Tongue (tissue), 2 donors: ENCODE results near the gene OSR1. TPM values are rescaled to one million over a fixed set of nuclear protein-coding genes. Genes with fewer than 3 reads are reported as not detected.

Source experiments
- DNase-seq: peaks from one replicate; pipeline ENCODE4 v3.0.0-alpha.2; 2015
- total RNA-seq: library from RNA; depleted of rRNA; stranded (reverse); fragments of >200 nt; gene quantifications from one replicate; pipeline ENCODE4 v1.2.3, GENCODE V29; 2014

The OSR1 gene
- total RNA-seq, 1 donor from 2014 or later, result 20.1 TPM

DNA sequence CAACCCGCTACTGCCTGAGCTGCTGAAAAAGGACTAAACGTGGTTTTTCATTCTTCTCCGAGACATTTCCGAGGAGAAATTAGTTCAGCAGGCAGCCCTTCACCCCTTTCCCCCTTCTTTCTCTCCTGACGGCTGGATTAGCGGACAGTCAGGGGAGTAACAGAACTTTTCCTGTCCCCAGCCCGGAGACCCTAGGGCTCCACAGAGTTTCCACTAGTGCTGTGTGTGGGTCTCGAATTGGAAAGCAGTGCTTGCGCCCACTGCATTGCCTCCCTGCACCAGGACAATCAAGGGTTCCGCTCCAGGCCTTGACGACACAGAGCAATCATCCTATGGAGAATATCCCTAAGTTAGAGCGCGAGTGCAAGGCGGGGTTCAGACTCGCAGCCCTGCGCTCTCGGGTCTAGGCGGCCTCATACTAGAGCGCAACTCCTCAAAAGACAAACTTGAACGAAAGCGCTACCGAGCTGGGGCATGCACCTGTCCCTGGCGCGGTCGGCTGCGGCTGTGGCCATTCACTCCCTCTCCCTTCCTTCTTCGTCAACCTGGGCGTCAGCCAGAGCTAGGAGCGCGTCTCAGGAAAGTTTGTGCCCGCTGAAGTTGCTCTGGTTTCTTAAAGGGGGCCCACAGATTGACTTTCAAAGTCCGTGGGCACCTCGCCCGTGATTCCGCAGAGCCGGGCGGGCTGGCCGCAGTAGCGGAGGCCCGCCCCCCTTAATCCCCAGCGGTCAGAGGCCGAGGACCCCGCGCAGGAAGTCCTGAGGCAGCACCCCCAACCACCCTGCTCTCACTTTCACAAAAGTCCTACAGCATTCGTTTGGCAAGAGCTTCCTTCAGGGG lies 801 bp downstream of the OSR1 start:
- DNase-seq, result peak; percentile 56

DNA sequence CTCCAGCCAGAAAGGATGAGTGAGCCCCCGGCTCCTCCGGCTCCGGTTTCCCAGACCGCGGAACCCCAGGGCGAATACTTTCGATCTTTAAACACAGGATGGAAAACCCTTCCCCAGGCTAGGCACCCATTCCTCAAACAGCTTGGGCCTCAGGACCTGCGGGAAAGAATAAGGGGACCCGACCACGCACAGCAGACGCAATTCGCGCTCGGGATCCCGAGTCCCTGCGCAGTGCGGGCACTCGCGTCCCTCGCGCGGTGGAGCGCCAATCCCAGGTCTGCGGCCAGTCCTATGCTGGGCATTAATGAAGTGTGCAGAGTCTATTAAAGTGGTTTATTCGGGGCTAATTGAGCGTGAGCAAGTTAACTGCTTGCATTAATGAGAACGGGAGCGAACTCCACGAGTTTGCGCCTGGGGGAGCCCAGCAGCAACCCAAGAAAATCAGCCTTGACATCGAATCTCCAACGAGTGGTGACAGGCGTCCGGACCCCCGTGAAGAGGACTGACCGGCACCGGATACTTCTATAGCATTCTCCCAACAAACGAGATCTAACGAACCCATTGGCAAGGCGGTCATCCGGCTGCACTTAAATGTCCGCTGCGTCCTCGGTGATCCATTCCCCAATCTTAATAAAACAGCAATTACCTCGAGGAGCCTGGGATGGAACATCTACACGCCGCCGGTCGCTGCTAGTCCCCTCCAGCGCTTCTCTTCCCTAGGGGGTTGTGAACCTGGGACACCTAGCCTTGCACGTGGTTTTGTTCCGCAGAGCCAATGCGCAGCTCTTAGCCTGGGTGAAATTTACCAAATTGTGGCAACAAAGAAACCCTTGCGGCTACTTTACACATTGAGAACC lies 1.6 kb downstream of the OSR1 start:
- DNase-seq, result peak; percentile 25

DNA sequence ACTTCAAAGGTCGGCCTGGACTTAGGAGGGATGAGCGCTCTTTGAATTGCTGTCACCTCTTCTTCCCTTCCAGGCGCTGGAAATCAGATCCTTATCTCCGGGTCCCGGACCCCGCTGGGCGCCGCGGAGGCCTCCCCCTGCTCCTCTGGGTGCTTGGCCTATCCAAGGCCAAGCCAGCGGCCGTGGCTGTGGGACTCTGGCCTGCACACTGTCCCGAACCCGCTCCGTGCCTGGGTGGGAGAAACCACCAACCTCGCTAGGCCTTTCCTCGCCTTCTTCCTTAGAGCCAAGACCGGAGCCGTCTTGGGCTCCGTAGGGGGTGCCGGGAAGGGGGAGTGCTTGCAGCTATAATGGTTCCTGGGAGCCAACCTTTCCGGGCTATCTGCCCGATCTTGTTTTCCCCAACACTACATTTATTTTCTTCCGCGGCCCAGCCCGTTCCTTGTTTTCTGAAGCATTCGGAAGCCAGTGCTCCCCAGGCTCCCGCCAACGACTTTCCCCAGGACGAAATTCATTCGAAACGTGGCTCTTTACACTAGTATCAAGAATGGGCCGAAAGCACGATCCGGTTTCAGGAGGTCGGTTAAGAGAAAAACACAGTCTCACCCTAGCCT lies 2.4 kb downstream of the OSR1 start:
- peak; percentile 25 for DNase-seq

DNA sequence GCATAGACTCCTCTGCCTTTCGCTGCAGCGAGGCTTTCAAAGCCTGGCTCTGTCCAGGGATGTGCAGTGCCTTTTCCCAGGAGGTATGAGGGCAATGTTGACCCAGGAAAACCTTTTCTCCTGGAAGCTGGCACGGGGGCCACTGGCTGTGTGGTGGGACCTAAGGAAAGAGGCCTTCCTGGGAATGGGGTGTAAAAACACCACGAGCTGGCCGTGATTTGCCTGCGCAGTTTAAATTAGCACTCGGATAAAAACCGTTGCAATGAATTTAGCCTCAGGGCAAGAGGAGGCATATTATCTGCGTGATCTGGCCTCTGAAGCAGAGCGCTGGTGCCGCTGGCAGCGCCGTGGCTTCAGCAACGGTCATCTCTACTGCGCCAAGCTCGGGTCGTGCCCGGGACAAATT lies 3.0 kb downstream of the OSR1 start:
- no peak for DNase-seq

DNA sequence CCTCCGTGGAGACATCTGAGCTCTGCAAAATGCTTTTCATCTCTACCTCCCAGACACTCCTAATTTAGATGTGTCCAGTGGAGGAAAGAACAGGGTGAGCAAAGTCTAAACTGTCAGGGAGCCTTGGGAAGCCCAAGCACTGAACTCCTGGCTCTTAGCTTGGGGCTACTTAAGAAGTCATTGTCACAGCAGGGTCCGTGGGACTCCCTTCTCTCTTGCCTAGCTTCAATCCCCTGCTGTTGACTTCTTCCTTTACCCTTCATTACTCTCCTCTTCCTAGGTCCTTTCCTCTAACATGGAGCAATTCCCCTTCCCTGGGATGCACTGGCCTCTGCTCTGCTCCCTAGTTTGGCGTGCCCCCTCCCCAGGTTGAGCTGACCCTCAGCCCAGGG lies 3.4 kb downstream of the OSR1 start:
- no peak for DNase-seq

DNA sequence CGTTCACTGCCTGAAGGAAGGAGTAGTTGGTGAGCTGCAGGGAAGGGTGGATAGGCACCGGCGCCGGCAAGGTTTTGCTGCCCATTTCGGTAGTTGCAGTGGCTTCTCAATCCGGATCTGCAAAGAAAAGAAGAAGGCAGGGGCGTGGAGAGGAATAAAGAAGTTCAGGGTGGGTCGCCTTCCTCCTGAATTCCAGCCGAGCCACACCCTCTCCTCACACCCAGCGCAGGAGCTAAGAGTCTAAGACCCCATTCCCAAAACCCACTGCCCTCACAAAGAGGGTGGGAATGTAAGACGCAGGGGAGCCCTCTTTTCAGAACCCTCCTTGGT lies 4.7 kb downstream of the OSR1 start:
- DNase-seq, result peak; percentile 19

DNA sequence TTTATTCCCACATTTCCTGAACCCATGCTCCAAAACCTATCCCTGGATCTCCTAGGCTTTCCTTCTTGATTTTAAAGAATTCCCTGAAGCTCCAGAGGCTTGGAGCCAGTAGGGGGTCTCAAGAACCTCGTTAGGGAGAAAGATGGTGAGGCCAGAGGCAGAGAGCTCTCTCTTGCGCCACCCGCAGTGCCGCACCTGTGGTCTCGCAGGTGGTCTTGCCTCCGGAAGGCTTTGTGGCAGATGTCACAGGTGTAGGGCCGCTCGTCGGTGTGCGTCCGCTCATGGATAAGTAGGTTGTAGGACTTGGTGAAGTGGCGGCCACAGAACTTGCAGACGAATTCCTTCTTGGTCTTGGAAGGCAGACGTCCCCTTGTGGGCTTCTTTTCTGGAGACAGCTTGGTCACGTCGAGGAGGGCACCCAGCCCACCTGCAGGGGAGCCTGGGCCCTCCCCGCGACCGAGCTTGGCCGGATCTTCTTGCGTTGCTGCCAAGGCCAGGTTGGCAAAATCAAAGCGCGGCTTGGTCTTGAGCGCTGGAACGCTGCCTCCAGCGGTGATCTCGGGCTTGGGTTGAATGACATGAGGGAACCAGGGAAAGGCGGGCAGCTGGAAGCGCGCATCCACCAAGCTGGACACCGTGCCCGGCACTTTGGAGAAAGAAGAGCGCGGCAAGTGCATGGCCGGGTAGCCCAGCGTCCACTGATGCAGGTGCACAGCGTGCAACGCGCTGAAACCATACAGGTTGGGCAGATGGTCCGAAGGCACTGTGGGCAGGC lies 5.3 kb downstream of the OSR1 start:
- DNase-seq, result peak; percentile 14

DNA sequence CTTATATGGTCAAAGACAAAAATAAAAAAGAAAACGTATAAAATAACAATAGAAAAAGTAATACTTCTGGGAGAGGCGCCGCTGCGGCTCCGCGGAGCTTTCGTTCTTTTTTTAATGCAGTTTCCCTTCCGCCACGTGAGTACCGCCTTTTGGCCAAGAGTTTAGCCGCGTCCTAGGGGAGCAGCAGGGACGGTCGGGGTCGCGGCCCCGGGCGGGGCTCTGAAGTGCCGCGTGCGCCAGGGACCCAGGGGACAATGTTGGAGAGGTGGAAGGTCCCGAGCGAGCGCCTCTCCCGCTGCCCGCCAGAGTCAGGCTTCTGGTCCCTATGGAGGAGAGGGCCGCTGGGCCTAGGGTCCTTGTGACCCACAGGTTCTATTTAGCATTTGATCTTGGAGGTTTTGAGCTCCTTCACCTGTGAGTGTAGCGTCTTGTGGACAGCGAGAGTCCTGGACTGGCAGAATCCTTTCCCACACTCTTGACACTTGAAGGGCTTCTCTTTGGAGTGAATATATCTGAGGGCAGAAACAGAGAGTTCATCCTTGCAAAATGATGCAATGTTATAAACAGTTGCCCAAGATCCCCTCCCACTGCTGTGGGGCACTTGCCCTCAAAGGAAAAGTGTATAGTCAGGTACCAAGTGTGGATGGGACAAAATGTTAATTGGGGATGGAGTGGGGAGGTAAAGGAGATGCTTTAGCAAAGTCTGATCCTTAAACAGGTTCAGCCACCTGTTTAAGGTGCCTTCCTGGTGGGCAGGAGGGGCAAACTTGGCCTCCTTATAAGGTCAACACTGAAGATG lies 6.3 kb downstream of the OSR1 start:
- DNase-seq, result peak; percentile 25

DNA sequence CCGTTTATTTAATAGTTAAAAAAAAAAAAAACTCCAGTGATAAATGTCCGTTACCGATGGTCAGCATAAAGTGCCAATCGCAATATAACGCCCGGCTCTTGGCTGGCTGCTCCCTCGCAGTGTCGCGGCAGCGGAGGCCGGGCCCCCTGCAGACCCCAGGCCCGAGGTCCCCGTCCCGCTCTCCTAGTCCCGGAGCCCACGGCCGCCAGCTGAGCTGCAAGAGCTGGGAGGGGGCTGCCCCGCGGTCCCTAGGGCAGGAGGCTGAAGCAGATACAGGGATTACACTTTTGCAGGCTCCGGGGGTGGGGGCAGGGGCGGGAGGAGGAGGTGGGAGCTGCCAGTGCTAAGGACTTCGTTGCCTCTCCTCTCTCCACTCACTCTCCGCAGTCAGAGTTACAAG lies 6.9 kb downstream of the OSR1 start:
- DNase-seq, result no peak

DNA sequence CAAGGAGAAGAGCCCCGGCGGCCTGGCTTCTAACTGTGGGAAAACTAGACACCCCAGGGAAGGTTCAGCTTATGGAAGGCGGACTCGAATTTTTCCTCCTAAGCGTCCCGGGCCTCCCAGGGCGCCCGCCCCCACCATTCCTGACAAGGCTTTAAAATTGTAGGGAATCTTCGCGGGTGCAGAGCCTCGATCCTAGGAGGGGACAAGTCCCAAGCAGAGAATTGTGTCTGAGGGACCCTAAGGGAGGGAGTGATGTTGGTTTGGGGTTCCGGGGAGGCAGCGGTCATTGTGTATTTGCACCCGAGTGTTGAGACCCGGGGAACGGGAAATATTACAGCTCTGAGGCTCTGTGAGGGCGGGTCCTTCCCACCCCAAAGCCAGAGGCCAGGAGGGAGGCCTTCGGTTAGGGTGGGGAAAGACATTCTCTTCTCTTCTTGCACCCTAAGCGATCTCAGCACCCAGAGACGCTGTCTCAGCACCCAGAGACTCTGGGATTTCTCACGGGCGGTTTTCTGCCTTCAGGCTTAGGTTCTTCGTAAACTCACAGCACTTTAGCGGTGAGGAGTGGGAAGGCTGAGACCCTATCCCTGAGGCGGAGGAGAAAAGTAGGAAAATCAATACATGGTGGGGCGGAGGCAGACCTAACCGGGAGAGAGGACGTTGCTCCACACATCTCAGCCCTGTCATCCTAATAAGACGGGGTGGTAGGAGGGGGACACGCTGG lies 7.6 kb downstream of the OSR1 start:
- DNase-seq, result peak; percentile 24

DNA sequence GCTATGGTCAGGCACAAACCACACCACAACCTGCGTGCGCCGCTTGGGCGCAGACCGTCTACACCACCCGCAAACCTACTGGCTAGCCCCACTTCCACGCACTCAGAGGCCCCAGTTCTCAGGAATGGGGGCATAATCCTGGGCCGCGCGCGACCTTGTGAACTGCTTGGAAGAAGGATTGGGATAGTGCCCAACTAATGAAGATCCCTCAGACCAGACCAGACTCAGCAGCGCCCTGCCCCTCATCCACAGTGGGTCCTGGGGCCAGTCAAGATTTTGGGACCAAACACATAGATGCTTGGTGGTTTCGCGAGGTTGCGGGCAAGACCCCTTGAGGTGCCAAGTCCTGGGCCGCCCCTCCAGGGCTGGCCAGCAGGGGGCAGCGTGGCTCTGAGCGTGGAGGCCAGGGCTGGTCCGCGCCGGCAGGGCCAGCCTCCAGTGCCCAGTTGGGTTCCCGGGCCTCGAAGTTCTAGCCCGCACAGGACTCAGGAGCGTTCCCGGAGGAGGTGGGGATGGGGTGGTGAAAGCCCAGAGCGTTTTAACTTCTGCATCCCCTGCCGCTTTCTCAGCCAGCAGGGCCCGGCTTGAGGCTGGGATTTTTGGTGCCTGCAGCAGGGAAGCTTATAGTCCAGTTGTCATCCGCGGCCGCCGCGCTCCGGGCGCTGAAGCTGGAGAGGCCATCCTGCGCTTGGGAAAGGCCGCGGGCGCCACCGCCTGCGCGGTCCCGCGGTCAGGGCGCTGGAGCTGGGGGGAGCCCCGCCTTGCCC lies 8.3 kb downstream of the OSR1 start:
- peak; percentile 75 for DNase-seq

DNA sequence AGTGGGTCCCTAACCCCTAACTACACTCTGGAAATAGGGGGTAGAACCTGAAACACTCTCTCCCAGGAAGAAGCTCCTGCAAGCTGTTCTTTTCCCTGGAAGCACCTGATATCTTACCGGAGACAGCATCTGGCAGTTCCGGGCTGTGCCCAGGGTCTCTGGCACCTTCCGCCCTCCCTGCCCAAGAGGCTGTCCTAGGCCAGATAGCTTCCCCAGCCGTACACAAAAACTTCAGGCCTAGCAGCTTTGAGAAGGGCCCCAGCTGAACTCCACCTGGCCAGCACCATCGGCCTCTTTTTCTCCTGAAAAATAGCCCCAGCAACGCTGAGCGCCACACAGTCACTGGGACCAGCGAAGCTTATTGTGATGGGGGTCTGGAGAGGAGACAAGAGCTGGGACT lies 9.7 kb downstream of the OSR1 start:
- no peak for DNase-seq

DNA sequence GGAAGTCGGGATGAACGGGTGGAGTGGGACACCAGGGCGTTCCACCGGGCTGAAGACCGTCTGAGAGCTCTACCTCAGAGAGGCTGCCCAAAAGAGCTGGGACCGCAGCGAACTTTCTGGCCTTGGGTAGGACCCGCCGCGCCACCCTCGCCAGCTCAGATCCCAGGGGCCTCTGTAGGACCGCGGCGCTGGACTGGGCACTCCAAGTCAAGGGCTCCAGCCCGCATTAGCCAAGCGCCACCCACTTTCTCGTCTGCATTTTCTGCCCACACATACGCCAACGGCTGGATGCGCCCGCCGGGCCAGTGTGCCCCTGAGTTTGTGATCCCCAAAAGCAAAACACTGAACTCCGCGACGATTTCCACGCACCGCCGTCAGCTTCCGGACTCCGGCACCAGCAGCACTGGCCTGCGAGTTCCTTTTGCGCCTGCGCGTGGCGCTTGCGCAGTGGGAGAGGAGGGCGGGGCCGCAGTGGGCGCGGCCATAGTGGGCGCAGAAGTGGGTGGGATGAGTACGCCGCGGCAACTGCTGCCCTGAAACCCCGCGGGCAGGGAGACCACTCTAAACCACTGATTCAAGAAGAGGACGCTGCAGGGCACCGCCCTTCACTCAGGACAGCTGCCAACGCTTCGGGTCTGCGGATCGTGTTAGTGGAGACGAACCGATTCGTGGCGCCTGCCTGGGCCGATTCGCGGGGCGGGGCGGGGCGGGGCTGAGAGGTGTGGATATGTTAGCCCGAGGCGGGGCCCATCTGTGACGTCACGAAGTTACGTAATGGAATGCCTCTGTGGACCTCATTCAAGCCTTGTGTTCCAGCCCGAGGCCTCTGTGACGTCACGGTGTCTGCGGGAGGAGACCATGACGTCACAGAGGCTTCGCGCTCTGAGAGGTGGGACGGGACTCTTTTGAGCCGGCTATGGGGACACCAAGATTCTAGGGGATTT lies 10.5 kb downstream of the OSR1 start:
- peak; percentile 99 for DNase-seq

DNA sequence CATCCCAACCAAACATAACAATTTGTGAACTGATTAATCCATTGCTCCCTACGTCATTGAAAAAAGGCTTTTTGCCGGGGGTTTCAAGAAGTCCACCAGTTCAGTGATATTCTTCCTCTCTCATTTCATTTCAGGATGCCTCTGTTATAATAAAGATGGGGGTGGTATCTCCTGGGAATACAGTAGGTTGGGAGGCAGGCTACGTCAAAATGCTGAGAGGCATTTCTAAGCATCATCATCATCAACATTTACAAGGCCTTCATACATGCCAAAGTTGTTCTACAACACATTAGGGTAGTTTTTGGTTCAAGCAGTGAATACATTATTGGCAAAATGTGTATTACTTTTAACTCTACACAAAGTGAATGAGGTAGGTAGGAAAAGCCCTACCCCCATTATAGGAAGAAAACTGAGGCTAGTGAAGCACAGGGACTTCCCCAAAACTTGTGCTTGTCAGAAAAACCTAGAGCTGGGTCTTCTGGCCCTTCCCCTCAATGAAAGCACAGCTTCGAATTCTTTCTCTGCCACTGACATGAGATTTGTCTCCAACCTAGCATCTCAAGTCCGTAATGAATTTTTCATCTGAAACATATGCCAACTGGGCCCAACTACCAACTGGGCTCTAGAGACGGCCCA lies 11.3 kb downstream of the OSR1 start:
- DNase-seq, result no peak

DNA sequence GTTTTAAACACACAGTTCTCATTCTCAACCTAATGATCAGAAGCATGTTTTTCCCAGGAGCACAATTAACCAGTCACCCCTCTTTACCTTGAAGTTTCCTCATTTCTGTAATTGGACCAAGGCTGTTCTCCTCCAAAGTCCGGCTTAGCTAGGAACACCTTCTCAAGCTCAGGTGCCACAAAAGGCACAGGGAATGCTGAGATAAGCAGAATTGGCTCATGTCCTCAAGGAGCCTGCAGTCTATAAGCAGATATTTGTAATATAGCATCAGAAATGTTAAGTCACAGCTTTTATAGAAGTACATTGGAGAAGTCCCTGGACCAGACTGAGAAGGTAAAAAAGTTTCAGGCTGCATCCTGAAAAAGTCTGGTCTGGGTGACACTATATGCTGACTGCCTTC lies 20.7 kb downstream of the OSR1 start:
- no peak for DNase-seq

DNA sequence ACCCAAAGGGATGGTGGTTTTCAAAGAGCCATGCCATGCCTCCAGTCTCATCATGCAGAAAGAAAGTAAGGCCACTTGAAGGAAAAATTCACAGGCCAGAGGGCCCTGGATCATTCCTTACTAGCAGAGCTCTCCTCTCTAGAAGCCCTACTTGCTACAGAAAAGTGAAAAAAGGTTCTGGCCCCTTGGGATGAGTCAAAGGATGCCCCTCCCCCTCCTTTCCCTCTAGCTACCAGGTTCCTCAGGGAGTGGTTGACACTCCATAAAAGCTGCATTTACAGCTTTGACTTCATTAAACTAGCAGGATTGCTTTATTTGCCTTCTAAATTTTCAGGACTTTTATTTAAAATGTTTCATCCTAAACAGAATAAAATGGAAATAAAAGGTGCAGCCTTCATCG lies 21.2 kb downstream of the OSR1 start:
- DNase-seq, result no peak

DNA sequence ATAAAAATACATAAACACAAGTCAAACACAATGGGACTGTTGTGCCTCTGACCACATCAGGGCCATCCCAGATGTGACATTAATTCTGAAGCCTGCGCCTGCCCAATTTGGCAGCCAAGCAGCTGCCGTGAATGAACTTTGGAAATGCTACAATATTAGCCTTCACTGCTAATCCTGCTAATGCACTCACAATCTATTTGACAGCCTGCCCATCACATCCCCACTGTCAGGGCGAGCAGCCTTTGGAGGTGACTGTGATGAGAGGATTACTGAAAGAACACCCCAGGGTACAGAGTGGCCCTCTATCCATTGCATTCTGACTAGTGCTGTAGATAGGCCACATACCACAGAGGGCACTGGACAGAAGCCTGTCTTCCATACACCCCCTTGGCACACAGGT lies 21.6 kb downstream of the OSR1 start:
- DNase-seq, result no peak

DNA sequence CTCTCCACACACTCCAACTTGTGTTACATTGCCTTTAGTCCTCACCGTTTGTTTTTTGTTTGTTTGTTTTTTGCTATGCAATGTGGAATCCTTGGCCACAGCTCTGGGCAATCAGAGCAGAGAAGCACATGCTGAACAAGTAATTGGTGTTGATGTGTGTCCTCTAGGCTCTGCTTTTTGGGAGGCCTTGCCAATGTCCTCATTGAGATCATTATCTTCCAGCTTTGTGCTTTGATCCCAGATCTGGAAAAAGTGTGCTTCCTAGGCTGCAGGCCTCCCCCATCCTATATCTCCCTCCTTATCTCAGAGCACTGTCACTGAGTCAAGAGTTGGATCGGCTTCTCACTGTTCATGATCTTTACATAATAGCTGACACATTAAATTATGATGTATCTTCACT lies 25.9 kb downstream of the OSR1 start:
- DNase-seq, result peak; percentile 15
